ENCODE results near the gene USP48. TPM values are rescaled to one million over a fixed set of nuclear protein-coding genes. Genes with fewer than 3 reads are reported as not detected.

USP48 gene
- total RNA-seq, 1 donor from 2014 or later = 67.5 TPM

- DNase-seq (ENCODE audit: extremely low spot score in 2 of 2) = no peak
- no peaks in the 10 kb centered on the region for H3K9me3 ChIP-seq
- no peaks in the 10 kb centered on the region for H3K27me3 ChIP-seq
- peaks cover 0 to 70% of the 10 kb centered on the region in 2 donors for H3K36me3 ChIP-seq
- TF ChIP-seq POLR2A (IDR thresholded peaks at IDR 0.05) (no peak), POLR2AphosphoS5 (IDR thresholded peaks at IDR 0.05; ENCODE audit: insufficient read depth in 1 of 2, low read depth in 1 of 2) (no peak), CTCF (IDR thresholded peaks at IDR 0.05) (no peak)
- no peak overlapping the region for H3K4me3 ChIP-seq
- no peaks in the 10 kb centered on the region for H3K4me1 ChIP-seq
- intact Hi-C loops (cut with DNase I) = no loop called here
- H3K27ac ChIP-seq = no peak overlapping the region
Observed at GRCh38 chr1:21703318-21703963, 79.5 kb downstream of the USP48 start.

GRCh38 chr1:21702780-21703179 lies 80.2 kb downstream of the USP48 start:
- Histone ChIP-seq H3K4me3 (no peak overlapping the region), H3K27ac (no peak overlapping the region), H3K9me3 (no peaks in the 10 kb centered on the region), H3K36me3 (peaks cover 0 to 63% of the 10 kb centered on the region in 2 donors), H3K4me1 (no peaks in the 10 kb centered on the region), H3K27me3 (no peaks in the 10 kb centered on the region)
- intact Hi-C loops (cut with DNase I) = no loop called here
- TF ChIP-seq POLR2AphosphoS5 (IDR thresholded peaks at IDR 0.05; ENCODE audit: insufficient read depth in 1 of 2, low read depth in 1 of 2) (no peak), CTCF (IDR thresholded peaks at IDR 0.05) (no peak), POLR2A (IDR thresholded peaks at IDR 0.05) (no peak)
- no peak for DNase-seq (ENCODE audit: extremely low spot score in 2 of 2)

- Histone ChIP-seq H3K36me3 (peaks cover 0 to 61% of the 10 kb centered on the region in 2 donors), H3K4me1 (no peaks in the 10 kb centered on the region), H3K27ac (no peak overlapping the region), H3K9me3 (no peaks in the 10 kb centered on the region), H3K4me3 (no peak overlapping the region), H3K27me3 (no peaks in the 10 kb centered on the region)
- no peak for DNase-seq (ENCODE audit: extremely low spot score in 2 of 2)
- TF ChIP-seq POLR2A (IDR thresholded peaks at IDR 0.05) (no peak), POLR2AphosphoS5 (IDR thresholded peaks at IDR 0.05; ENCODE audit: insufficient read depth in 1 of 2, low read depth in 1 of 2) (no peak), CTCF (IDR thresholded peaks at IDR 0.05) (no peak)
- intact Hi-C loops (cut with DNase I) = no loop called here
Observed at GRCh38 chr1:21701401-21701800, 81.5 kb downstream of the USP48 start.

GRCh38 chr1:21700094-21700493 lies 82.9 kb downstream of the USP48 start:
- peaks cover 0 to 51% of the 10 kb centered on the region in 2 donors for H3K36me3 ChIP-seq
- TF ChIP-seq CTCF (IDR thresholded peaks at IDR 0.05) = no peak
- no peak for TF ChIP-seq POLR2A (IDR thresholded peaks at IDR 0.05)
- no peak for TF ChIP-seq POLR2AphosphoS5 (IDR thresholded peaks at IDR 0.05; ENCODE audit: insufficient read depth in 1 of 2, low read depth in 1 of 2)
- no peaks in the 10 kb centered on the region for H3K27me3 ChIP-seq
- no peaks in the 10 kb centered on the region for H3K9me3 ChIP-seq
- H3K4me3 ChIP-seq = no peak overlapping the region
- intact Hi-C loops (cut with DNase I) = no loop called here
- no peaks in the 10 kb centered on the region for H3K4me1 ChIP-seq
- no peak for DNase-seq (ENCODE audit: extremely low spot score in 2 of 2)
- H3K27ac ChIP-seq = no peak overlapping the region

GRCh38 chr1:21696931-21697330 lies 86.0 kb downstream of the USP48 start:
- intact Hi-C loops (cut with DNase I) = no loop called here
- Histone ChIP-seq H3K27ac (no peak overlapping the region), H3K27me3 (no peaks in the 10 kb centered on the region)

More at GRCh38 chr1:21696931-21697330, 86.0 kb downstream of the USP48 start:
- Histone ChIP-seq H3K36me3 (peaks cover 3 to 46% of the 10 kb centered on the region in 2 donors), H3K4me1 (no peaks in the 10 kb centered on the region), H3K4me3 (no peak overlapping the region), H3K9me3 (no peaks in the 10 kb centered on the region)
- DNase-seq (ENCODE audit: extremely low spot score in 2 of 2) = no peak
- TF ChIP-seq CTCF (IDR thresholded peaks at IDR 0.05) (no peak), POLR2A (IDR thresholded peaks at IDR 0.05) (no peak), POLR2AphosphoS5 (IDR thresholded peaks at IDR 0.05; ENCODE audit: insufficient read depth in 1 of 2, low read depth in 1 of 2) (no peak)

Measured in vagina (tissue), 2 donors.